GM19463 (cell line): ENCODE measurements around the gene JKAMP.
A peak's percentile ranks its signal among the peaks of the same experiment; 100 is the strongest.
"Not testable (repeated sequence)": the region's sequence is repeated elsewhere in the genome, so short reads cannot be mapped to it uniquely, and the experiment has no call there.

Experiments
- ATAC-seq: cut with Tn5 transposase; IDR thresholded peaks from one replicate; pipeline ENCODE4 v1.9.1; 2021; ENCODE audit warnings: mild to moderate bottlenecking, moderate library complexity; ENCODE audit not compliant: unreplicated experiment

Gene JKAMP

GRCh38 chr14:59483819-59484638 lies at the start of gene JKAMP, which contains the start of gene L3HYPDH:
Gene JKAMP (plus strand): TSS chr14:59484517. CDS start chr14:59484590, 73 bp downstream.
Gene L3HYPDH (minus strand): TSS chr14:59484408. CDS start chr14:59484316, 92 bp downstream.
- ATAC-seq, result peak; percentile 79

DNA sequence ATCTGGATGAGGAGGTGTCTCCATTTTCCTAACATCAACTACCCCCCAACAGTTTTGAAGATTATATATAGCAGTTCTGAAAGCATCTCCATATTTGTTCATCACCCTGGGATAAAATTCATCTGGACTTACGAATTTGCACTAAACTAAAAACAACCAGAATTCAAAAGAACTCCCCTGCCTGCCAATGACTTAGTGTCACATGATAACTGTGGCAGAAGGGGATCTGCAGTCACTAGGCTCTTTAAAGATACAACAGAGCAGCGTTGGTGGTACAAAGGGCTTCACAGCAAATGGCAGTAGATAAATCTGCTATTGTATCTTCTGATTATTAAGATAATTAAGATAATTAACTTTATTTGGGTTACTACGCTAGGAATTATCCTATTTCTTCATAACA lies 49.2 kb upstream of the JKAMP start:
- ATAC-seq, result no peak

DNA sequence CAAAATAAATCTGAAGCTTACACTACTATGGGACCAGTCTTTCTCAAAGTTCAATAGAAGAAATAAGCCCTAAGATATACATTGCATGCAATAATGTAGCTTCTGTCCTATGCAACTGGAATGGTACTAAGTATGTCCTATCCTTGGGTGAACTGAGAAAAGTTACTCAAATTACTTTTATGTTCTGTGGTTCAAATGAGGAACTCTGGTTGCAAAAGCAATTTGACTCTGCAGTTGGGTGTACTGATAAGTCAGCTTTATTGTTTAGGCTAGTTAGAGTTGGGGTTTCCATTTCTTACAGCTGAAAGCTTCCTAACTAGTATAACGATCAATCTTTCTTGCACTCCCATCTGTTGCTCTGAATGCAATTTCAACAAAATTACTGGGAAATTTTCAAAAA lies 48.3 kb upstream of the JKAMP start:
- ATAC-seq, result no peak

- no peak for ATAC-seq
These were observed 46.1 kb upstream of the JKAMP start for GRCh38 chr14:59438195-59438647.

DNA sequence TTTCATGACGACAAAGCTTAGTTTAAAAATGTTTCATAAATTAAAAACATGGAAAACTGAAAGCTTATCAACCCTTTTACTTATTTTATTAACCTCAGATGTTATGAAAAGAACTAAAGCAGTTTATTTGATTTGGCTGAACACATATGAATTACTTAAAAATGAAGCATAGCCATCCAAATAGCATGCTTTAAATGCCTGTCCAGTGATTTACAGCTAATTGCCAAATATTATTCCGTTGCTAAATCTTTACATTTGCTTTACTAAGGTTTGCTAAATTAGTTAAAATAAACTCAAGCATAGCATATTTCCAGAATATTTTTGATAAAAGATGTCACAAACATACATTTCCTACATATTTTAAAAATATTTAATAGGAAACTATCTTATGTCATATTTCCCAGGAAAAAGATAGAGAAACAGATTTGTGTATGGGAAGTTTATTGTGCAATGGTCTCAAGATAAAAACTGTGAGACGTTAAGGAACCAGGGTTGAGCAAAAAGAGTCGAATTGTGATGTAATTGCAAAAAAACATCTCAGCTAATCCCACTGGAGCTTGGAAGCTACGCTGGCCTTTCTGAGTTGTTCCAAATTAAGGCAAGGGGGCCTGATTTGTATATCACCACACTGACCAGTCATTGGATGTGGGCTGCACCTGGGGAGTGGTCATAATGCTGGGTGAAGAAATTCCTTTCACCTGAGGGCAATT lies 44.9 kb upstream of the JKAMP start:
- ATAC-seq, result no peak

GRCh38 chr14:59448673-59449072 lies 35.6 kb upstream of the JKAMP start:
- not testable (repeated sequence) for ATAC-seq

GRCh38 chr14:59450716-59451115 lies 33.6 kb upstream of the JKAMP start:
- ATAC-seq, result no peak

GRCh38 chr14:59451849-59452248 lies 32.5 kb upstream of the JKAMP start:
- ATAC-seq, result no peak

DNA sequence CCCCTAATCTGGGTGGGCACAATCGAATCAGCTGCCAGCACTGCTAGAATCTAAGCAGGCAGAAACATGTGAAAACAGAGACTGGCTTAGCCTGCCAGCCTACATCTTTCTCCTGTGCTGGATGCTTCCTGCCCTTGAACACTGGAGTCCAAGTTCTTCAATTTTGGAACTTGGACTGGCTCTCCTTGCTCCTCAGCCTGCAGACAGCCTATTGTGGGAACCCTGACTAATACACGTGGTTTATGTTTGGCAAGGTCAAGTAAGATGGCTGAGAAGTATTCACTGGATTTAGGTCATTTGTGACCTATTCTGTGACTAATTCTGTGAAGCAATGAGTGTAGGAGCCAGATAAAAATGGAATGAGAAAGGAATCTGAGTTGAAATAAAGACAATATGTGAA lies 30.2 kb upstream of the JKAMP start:
- no peak for ATAC-seq

DNA sequence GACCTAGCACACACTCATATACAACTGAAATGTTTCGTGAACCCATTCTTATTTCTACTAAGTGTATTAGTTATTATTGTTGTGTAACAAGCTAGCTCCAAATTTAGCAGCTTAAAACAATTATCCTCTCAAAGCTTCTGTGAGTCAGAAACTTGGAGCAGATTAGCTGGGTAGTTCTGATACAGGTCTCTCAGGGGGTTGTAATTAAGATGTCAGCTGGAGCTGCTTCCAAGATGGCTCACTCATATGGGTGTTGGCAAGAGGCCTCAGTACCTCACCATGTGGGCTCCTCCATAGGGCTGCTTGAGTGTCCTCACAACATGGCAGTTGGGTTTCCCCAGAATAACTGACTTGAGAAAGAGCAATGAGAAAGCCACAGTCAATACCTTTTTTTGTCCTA lies 28.9 kb upstream of the JKAMP start:
- ATAC-seq, result no peak

DNA sequence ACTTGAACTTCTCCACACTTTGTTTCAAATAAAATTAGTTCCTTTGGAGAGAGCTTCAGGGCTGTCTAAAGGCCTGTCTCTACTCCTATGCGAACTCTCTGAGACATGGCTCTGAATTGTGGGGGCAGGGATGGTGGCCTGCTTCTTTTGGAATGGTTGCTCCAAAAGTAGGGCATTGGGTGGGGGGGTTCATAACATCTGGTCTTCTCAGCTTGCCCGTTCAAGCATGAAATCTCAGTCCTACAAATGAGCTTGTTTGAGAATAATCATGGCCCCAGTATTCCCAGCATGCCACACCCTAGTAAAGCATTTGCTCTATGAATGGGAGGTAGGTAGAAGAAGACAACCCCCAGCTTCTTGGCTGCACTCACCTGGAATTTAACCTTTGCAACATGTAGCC lies 25.8 kb upstream of the JKAMP start:
- no peak for ATAC-seq

- ATAC-seq, result no peak
These were observed 23.9 kb upstream of the JKAMP start for GRCh38 chr14:59460378-59460777.

DNA sequence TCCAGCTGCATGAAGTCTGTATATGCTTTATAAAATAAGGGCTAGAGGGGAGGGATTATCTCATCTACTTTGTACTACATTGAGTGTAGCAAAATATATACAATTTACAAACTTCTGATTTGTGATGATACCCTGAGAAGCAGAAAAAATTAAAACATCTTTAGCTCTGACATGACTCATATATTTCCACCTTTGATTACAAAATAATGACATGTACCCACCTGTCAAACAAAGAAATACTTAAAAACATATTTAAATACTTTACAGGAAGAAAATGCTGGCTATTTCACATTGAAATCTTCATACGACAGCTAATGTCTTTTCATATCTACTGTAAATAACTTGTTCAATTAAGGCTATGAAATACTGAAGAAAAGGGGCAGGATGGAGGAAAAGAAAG lies 22.4 kb upstream of the JKAMP start:
- no peak for ATAC-seq

DNA sequence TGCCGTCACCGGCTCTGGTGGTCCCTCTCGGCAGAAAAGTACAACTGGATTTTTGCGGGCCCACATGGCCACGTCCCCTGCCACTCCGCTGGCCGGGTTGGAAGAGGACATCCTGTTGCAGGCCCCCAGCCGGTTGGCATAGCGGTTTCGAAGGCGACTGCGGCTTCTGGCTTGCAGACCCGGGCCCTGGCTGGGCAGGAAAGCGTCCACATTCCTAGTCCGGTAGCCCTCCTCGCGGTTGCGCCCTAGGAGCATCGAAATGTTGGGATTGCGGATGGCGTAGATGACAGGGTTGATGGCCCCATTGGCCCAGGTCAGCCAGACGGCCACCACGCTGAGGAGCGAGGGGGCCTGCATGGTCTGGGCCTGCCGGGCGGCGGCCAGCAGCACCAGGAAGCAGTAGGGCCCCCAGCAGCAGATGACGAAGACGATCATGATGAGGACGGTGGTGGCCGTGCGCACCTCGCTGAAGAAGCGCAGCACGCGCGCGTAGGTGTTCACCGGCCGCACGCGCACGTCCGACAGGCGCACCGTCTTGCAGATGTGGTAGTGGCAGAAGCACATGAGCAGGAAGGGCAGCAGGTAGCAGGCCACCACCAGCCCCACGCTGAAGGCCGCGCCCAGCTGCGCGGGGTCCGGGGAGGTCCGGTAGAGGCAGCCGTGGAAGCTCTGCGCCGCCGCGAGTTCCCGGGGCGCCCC lies 20.4 kb upstream of the JKAMP start:
- peak; percentile 31 for ATAC-seq

DNA sequence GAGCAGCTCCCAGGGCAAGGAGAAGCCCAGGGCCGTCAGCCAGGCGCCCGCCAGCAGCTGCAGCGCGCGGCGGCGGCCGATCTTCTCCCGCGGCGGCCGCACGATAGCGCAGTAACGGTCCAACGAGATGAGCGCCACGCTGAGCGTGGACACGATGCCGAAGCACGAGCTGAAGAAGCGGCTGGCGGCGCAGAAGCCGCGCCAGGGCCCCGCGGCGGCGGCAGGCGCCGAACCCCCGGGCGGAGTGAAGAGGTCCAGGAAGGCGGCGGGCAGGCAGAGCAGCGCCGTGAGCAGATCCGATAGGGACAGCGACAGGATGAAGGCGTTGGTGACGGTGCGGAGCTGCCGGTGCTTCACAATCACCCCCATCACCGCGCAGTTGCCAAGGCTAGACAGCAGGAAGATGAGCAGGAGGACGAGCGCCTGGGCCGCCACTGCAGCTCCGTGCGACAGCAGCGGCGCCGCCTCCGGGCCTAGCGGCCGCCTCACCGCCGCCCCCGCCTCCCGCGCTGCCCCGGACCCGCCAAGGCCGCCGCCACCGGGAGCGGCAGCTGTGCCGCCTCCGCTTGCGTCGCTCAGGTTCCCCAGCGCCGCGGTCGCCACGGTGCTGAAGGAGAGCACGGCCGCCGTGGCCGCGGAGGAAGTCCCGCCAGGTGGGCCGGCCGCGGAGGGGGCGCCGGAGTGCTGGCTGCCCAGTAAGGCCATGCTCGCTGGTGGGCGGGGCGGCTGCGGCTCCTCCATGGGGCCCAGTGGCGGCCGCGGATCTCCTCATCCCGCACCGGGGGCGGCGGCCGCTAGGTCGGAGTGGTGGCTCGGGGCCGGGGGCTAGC lies 19.6 kb upstream of the JKAMP start:
- ATAC-seq, result peak; percentile 56

DNA sequence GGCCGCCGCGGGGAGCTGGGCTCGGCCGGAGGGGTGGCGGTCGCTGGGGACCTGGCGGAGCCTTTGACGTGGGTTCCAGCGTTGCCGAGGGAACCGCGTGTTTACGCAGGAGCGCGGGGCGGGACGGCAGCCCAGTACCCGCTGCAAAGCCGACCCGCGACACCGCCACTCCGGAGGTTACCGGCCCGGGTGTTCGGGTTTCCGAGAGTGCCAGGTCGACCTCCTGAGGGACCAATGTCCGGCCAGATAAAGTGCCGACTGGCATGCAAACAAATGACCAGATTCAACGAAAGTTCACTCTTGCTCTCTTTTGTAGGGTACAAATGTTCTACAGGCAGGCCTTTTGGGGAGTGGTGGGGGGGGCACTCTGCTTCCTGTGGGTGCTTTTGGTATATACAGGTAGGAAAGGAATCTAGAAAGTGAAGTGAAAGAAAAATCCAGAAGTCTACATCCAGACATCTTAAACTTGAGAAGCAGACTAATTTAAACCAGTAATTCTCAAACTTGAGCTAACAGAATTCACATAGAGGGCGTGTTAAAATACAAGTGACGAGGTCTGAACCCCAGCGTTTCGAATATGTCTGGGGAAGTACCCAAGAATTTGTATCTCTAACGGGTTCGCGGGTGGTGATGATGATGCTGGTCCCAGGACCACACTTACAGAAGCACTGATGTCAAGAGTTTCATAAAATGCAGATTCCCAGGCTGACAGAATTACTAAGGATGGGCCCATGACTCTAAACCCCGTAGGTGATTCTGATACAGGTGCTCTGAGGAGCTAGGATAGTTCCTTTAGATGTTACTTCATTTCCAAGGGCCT lies 18.8 kb upstream of the JKAMP start, which contains the start of gene GPR135:
Gene GPR135, minus strand, starts transcription at position 65 of the 820 bp plus-strand sequence. CDS start 154 bp downstream, outside the sequence.
- peak; percentile 37 for ATAC-seq

DNA sequence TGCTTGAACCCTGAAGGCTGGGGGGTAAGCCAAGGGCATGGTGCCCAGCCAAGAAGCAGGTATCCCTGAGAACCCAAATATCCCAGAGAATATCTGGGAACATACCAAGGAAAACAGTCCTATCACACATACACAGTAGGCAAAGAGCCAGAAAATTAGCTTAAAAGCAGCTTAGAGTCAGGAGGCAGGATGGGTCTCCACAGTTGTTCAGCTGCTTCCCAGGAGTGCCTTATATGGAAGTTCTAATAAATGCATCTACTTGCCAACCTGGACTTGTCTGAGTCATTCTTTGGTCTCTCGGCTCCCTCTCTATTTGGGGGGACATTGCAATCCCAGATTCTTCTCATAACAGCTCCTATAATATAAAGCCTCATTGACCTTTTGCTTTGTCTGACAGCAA lies 10.1 kb upstream of the JKAMP start:
- no peak for ATAC-seq

DNA sequence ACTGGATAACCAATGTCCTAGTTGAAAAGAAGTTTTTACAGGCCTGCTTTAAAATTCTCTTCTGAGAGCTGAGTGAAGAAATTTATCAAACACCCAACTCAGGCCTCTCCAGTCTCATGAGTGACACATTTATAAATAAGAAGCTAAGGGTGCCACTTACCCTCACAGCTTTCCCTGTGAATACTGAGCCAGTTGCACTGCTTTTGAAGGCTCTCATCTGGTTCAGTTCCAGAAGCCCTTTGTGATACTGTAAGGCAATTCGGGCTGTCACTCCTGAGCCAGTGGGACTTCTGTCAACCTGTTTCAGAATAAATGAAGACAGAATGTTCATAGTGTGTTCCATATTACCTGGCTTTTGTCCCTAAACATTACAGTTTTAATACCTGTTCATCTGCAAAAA lies 8.6 kb upstream of the JKAMP start:
- ATAC-seq, result no peak

DNA sequence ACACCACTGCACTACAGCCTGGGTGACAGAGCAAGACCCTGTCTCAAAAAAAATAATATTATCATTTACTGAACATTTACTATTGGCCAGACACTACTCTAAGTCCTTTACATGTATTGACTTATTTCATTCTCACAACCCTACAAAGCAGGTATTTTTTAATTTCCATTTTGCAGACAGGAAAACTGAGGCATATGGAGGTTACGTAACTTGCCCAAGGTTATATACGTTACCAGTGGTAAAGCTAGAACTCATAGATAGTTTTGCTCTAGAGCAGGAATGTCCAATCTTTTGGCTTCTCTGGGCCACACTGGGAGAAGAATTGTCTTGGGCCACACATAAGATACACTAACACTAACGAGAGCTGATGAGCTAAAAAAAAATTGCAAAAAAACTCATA lies 5.8 kb upstream of the JKAMP start:
- ATAC-seq, result no peak

DNA sequence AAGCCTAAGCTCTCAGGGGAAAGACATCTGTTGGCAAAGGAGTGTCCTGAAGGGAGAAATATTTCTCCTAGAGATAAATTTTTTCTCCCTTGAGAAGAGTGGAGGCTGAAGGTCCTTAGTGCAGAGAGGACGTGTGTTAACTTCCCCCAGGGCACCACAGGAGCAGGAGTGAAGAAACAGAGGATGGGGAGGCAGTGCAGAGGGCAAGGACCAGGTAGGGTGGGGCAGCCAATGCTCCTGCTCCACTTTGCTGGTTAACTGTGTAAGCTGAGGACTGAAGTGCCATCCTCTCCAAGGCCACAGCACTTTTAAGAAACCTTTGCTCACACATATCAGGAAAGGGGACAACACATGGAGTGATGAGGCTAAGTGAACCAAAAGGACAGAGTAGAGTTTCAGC lies 4.2 kb upstream of the JKAMP start:
- no peak for ATAC-seq
